HG02759 (cell line): ENCODE results near the gene AMER2.
"Not testable (repeated sequence)": the region's sequence is repeated elsewhere in the genome, so short reads cannot be mapped to it uniquely, and the experiment has no call there.

Experiments used
- ATAC-seq: cut with Tn5 transposase; IDR thresholded peaks from one replicate; pipeline ENCODE4 v1.9.1; 2021; ENCODE audit warnings: mild to moderate bottlenecking, moderate library complexity; ENCODE audit not compliant: unreplicated experiment

The AMER2 gene

DNA sequence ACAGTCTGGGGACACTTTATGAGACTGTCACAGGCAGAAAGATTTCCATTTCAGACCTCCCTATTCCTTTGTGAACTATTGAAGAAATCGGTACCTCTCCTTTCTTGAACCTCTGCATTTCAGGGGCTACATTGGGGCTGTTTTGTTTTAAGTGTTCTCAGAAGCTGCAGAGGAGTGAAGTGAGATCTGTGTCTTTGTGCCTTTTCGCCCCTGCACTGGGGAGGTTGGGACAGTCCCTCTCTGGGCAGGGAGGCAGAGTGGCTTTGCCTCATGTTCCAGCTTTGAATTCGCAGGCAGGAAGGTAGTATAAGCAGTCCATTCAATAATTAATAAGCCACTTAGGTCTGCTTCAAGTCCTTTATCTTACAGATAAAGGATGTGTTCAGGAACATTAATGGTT is 9.5 kb upstream of the AMER2 start:
- peak; percentile 31 for ATAC-seq

DNA sequence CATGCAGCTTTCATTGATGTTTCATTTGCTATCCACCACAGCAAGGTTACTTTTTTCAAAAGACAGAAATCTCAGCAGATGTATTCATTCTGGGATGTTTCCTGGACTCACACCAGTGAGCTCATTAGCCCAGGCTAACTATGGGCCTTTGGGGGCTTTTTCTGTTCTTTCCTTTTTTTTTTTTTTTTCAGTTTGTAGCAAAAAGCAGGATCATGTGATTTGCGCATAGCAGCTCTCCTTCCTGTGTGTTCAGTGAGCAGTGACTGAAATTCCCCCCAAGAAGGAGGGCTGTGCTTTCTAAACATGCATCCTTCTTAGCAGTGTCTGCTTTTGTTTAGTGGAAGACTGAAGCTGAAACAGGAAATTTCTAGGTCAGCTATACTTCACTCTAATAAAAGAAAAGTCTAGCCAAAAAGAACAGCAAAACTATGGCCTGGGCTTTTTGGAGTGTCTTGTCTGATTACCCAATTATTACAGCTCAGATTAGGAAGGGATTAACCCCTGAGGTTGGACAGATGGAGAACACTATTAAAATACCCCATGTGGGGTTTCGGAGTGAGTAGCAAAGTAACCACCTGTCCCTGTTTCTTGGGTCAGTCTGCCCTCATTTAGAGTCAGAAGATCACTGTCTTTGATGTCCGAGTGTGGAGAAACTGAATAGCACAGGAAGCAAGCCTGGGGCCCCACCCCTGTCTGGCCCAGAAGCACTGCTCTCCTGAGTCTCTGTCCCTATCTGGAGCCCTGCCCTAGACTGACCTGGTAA is 8.9 kb upstream of the AMER2 start:
- peak; percentile 79 for ATAC-seq

DNA sequence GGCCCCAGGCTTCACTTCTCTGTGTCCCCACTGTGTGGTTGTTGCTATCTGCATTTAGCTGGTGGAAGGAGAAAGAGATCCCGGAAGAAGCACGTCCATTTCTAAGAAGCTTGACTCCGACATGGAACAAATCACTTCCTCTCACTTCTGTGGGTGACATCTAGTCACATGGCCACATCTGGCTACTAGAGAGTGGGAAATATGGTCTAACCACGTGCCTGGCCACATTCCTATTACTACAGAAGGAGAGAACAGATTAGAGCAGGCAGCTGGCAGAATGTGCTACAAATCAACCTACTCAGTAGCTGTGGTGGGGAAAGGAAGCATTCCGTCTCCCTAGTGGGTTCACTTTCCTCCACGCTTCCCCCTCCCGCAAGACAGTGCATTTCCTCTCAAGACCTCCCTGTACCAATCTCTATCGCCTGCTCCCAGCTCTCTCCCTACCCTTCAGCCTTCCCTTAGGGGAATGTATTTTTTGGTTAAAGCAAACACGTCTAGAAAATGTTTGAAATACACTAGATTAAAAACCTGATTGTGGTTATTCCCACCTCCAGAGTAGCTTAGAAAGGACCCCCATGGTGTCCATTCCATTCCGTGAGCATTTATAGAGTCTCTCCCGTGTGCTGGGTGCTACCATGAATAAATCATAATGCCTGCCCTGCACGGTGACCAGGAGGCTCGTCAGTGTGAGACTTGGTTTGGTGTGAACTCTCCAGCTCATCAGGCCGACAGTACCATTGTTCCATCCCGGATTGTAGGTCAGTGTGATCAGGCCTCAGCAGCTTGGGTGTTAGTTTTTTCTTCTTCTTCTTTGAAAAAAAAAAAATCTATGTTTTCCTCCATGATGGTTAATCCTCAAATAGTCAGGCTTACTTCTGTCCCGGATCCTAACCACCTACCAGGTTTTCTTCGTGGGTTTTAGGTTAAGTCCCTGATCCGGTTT is 8.0 kb upstream of the AMER2 start:
- no peak for ATAC-seq

DNA sequence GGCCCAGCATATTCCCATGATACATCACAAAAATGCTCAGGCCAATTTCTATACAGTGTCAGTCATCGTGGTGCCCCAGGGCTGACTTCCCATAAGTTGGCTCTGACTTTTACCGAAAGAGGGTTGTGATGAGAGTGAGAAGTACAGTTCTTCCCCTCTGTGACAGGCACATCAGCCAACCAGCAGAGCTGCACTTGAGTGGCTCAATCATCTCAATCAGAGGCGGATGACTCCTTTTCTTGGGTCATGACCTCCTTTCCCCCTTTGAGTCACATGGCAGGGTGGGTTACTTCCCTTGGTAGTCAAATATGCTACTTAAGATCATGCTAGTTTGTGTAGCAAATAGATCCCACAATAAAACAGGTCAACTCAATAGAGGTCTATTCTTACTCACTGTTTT is 6.9 kb upstream of the AMER2 start:
- no peak for ATAC-seq

DNA sequence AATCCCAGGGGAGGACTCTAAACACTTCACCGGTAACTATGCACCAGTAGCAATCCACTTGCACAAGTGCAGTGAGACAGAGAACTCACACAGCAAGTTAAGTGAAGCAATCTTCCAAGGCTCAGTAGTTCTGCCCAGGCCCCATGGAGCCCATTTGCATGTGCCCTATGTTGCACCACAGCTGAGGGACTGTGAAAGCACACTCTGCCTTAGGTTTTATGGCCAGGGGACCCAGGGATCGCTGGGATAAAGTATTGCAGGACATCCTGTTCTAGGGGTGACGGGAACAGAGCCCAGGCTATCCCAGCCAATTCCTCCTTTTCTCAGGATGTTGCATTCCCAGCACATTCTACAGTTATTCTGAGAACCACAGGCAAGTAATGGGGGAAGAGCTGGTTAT is 6.0 kb upstream of the AMER2 start:
- no peak for ATAC-seq

DNA sequence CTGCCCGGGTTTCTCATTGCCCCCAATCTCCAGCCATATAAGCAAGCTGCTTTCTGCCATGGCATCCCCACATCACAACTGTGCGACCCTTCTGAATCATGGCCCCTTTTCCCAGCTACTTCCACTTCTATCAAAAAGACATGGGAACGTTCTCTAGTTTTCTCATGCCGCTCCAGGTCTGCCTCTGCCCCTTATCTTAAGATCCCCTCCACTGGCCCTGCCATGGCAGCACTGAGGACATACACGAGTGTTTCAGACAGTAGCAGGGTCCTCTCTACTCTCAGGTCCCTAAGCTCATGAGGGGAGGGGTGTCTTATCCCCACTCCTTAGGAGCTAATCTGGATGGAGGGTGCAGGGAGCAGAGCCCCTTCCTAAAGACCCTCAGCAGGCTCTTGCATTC is 5.5 kb upstream of the AMER2 start:
- ATAC-seq = no peak

DNA sequence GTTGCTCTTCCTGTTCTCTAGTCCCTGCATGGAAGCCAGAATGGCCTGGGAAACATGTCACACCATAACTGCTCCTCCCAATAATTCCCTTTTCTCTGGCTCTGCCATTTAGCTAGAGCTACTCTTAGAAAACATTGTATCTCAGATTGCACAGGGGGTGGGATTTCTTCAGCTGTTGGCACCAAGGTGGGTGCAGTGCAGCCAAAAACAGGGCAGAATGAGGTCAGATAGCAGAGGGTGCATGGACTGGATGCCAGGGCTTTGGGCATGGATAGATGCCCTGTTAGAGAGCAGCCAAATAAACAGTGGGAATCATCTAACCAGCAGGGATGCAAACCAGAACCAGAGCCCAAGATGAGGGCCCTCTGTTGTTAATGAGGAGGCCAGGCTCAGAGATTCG is 4.9 kb upstream of the AMER2 start:
- ATAC-seq = no peak

DNA sequence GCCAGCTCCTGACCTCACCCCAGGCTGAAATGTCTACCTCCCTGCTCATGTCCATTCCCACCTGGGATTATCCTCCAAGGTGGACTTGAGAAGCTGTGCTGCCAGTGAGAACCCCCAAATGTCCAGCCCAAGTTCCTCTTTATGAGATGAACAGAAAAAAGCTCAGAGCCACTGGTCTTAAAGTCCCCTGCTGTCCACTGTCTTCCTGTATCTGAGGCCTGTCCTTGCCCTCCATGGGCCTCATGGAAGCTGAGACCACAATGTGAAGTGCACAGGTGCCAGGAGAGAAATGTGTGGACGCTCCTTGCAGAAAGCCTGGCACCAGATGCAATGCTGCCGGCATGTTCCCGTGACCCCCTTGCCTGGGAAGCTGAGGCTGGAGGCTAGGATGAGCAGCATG is 3.3 kb upstream of the AMER2 start:
- no peak for ATAC-seq

DNA sequence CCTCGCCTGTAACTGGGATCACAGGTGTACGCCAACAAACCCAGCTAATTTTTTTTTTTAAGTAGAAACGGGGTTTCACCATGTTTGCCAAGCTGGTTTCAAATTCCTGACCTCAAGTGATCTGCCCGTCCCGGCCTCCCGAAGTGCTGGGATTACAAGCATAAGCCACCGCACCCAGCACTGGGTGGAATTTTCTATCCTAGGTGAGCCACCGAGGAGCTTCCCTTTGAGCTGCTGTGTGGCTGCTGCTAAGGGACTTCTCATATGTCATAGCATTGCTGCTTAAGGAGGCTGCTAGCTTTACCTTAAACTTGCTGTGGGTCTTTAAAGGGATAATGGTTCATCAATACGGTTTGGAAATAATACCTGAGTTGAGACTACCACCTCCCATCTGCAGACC is 2.9 kb upstream of the AMER2 start:
- ATAC-seq = no peak

DNA sequence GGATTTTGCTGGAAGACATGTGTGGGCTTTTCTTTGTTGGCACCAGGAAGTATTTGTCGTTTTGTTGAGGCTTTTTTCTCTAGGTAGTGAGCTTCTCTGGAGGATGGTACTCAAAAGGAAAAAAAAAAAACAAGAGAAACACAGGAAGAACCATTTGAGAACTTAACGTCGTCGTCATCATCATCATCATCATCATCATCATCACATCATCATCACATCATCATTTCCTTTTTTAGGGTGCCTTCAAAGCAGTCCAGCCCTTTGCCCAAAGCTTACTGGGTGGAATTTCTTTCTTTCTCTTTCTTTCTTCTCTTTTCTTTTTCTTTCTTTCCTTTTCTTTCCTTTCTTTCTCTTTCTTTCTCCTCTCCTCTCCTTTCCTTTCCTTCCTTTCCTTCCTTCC is 2.2 kb upstream of the AMER2 start:
- no peak for ATAC-seq

DNA sequence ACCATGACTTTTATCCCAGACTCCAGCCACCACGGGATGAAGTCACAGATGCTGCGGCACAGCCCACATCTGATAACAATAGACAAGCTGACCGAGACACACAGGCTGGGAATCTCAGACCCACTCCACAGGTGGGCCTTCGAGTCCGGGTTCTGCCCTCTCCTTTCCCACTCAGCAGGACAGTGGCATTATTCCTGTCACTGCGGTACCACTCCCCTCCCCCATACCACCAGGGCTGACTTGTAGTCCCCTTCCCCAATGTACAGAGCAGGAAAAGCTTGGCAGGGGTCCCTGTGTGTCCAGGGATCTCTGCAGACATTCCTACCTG is 179 bp upstream of the AMER2 start:
- no peak for ATAC-seq

DNA sequence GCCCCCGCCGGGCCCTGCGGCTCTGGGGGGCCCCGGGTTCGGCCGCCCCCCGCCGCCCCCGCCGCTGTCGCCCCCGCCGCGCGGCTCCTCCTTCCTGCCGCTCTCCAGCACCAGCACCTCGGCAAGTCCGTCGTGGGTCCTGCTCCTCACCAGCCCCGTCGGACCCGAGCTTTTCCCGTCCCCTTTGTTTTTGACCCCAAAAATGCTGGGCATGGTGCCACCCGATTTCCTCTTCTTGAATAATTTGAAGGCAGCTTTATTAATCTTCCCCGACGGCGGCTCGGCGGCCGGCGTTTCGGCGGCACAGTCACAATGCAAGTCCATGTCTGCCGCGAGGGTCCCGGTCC is 945 bp downstream of the AMER2 start:
- ATAC-seq = no peak

DNA sequence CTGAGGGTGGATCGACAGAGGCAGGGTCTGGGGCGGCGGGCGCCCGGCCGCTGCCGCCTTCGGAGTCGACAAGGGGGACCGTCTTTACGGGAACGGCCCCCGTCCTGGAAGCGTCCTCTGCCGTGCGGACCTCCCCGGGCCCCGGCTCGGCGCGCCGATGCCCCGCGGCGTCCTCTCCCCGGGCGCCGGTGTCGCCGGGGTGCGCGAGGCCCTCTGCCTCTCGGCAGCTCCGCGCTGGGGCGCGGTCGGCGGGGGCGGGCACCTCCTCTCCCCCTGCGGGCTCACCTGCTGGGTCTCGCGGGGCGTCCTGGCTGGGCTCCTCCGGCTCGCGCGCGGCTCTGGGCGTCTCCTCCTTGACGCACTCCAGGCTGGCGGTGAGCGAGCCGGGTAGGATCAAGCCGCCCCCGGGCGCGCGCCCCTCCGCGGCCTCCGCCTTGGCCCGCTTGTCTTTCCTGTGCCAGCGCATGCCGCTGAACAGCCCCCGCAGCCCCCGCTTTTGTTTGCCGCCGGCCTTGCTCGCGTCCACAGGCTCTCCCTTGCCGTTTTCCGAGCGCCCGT is 1.5 kb downstream of the AMER2 start:
- ATAC-seq = no peak

DNA sequence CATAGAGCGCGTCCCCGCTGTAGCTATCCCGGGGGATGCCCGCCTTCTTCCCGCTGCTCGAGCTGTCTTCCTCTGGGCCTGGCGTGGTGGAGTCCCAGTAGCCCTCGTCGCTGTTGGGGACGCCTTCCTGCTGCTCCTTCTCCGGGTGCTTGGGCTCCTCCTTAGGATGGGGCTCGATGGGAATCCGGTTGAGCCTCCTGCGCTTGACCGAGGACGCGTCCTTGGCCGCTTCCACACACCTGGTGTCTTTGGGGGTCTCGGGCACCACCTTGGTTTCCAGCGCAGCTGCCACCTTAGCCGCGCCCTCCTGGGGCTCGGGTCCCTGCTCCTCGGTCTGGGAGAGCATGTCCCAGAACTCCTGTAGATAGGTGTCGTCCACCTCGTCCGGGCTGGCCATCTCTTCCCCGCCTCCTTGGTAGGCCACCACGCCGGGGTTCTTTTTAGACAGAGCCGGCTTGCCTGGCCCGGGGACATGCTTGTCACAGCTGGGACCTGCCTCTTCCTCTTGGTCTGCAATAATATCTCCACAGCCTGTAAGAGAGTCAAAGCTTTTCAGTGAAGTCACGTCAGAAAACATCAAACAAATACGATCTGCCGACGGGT is 2.0 kb downstream of the AMER2 start:
- no peak for ATAC-seq

DNA sequence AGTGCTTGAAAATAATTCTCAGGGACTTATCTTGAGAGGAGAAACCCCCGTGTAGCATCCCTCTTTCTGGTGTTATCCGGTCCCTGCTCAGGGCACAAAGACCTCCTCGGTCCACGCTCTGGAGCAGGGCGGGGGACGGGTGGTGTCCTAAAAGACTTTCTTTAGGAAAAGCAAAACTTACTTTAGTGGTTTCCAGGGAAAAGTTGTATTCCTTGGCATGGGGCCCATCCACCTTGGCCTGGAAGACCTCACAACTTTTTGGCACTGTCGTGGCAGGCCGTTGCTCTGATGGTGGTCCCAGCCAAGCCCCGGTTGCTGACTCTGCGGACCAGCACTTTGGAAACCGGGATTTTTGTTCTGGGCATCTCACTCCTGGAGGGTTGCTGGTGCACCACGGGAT is 2.7 kb downstream of the AMER2 start:
- ATAC-seq = no peak

DNA sequence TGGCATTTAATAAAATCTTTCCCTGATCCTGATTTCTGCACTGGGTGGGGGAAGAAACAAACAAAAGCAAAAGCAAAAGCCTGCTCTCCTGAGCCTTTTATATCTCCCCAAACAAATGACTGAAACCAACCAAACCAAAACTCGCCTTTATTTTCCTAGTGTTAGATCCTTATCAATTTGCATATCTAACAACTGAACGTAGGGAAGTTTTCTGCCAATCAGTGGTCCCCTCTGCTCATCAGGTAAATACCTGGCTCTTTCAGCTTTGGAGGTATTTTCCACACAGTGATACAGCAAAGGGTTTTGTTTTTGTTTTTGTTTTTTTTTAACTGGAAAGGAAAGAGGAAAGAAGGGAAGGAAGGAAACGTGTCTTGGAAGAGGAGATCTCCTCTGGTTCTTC is 3.3 kb downstream of the AMER2 start:
- ATAC-seq = no peak

DNA sequence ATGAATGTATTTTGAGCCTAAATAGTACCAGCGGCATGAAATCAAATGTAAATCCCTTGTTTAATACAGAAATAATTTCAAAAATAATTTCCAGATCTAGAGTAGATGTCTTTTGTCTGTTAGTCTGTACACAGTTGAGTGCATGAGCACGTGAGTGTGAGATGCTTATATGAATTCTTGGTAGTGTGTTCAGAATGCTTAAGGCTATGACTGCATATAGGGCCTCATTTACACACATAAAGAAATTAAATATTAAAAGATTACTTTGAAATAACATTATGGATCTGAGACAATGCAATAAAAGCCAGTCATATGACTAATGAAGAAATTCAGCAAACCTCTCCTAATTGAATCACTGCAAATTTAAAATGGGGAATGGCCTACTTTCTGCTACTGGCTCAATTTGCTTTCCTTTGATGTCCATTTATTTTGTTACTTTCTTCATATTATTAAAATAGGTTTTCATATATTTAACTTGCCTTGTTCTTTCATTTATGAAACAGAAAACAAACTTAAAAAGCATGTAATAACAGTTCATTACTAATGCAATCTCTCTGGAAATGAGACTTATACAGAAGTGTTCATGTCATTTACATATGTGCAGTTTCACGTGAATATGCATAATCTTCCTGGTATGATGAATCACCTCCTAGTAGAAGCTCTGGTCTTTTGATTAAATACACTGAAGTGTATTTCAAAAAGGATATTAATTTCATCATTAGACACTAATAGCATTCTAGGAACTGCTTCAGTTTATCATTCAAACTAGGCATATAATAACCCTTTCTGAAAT is 4.5 kb downstream of the AMER2 start:
- ATAC-seq = no peak

DNA sequence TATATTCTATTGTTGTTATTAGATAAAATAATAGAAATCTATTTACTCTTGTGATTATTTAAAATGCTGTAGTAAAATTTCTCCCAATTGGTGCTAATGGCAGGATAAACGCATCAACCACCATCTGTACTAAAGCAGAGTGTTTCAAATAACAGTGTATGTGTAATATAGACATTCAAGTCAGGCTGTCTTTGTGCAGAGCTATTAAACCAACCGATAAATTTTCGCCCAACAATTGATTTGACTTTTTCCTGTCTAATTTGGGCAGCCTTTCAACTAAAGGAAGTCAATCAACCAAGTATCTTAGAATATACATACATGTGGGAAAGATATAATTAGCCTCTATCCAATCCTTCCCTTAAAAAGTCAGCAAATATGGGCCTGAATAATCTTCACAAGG is 5.8 kb downstream of the AMER2 start:
- no peak for ATAC-seq

DNA sequence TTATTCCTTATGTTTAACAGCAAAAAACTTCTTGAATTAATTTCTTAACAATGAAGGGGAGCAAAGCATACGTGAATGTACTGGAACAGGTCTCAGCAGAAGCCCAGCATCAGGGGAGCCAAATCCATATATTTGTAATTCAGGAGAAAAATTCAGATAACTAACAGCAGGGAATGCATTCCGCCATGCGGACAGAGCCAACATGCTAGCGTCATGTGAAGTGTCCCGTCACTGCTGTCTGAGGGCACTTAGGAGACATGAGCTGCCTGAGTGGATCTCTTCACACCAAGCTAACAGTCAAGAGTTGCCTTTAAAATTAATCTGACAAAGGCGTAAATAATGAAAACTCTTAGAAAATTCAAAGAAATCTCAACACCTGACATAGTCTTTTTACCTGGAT is 6.4 kb downstream of the AMER2 start:
- no peak for ATAC-seq

DNA sequence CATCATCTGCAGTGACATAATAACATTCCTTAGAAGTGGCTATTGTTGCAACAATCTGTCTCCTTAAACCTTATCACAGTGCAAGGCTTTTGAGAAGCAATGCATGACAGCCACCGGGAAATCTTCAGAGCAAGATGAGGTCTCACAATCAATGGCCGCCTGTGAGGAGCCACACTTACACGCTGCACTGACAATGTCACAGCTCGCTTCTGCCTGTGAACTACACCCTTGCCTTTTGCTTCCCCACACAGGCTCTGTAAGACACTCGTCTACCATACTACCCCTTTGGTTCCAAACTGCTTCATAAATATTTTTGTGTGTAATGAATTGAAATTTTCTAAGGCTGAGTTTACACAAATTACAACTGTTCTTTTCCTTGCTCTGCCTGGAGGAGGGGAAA is 6.9 kb downstream of the AMER2 start:
- not testable (repeated sequence) for ATAC-seq

DNA sequence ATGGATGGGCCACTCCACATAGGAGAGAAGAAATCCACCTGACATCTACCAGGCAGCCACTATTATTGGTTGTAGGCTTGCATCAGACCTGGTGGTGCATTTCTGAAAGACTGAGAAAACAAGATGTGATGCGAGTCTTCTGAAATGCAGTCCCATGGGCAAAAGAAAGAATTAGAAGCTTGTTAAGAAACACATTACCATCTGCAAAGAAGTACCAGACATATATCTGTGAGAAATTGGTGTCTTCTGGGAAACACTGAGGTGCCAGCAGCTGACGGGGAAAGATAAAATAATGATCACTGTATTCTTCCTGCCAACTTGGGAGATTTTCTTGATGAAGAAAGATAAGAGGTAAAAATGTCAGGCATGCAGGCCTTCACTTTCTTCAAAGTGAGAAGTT is 14.4 kb downstream of the AMER2 start:
- ATAC-seq = no peak
